BJ (cell line): ENCODE measurements around the gene NKX6-1. TPM values are rescaled to one million over a fixed set of nuclear protein-coding genes. Genes with fewer than 3 reads are reported as not detected.
A peak's percentile ranks its signal among the peaks of the same experiment; 100 is the strongest.

ENCODE experiments used
- CTCF ChIA-PET: fragments of 350-600 bp; formaldehyde crosslinking; extraction: SDS; loops from one replicate; lab custom pipeline; 2021; ENCODE audit warnings: antibody characterized with exemption, inconsistent platforms; lab: Yijun Ruan, JAX
- POLR2A ChIA-PET: fragments of 300-600 bp; sonication (Branson Sonifier 250); formaldehyde crosslinking; extraction: SDS; loops from one replicate; lab custom pipeline; 2021; ENCODE audit warnings: antibody characterized with exemption; lab: Charles Lee
- DNase-seq: peaks from one replicate; pipeline ENCODE4 v3.0.0-alpha.2; 2011; ENCODE audit warnings: low read depth
- H3K27me3 ChIP-seq: 2 replicates; pipeline ENCODE4 v1.6.0; 2011; ENCODE audit warnings: low read length; ENCODE audit not compliant: control insufficient read depth, insufficient read depth
- H3K36me3 ChIP-seq: 2 replicates; pipeline ENCODE4 v1.5.1; 2011; ENCODE audit warnings: low read length; ENCODE audit not compliant: control insufficient read depth, insufficient read depth
- H3K4me3 ChIP-seq: 2 replicates; pipeline ENCODE4 v1.5.1; 2011; ENCODE audit warnings: low read depth, mild to moderate bottlenecking, control low read depth, low read length
- CTCF ChIP-seq: IDR thresholded peaks from 2 replicates; pipeline ENCODE4 v1.5.1; 2011; ENCODE audit warnings: low read depth, mild to moderate bottlenecking, control low read depth, inconsistent platforms, low read length, moderate library complexity; ENCODE audit not compliant: insufficient read depth
- polyA plus RNA-seq: library from polyadenylated mRNA; depleted of rRNA; stranded (reverse); fragments of >200 nt; gene quantifications from 2 replicates; pipeline ENCODE4 v1.2.3, GENCODE V29; 2011

Gene NKX6-1
- polyA plus RNA-seq, 1 experiment = 0.02 TPM

- no peak for DNase-seq
- no peaks in the 10 kb centered on the region for H3K36me3 ChIP-seq
- no peaks in the 10 kb centered on the region for H3K27me3 ChIP-seq
- TF ChIP-seq CTCF = no peak
- POLR2A ChIA-PET = no interaction called here
- CTCF ChIA-PET = interaction anchor here (0.6 kb wide), 1 partner anchor 128 kb away, joined by 3 read pairs; no protein-coding TSS in a partner anchor
- H3K4me3 ChIP-seq = no peak overlapping the region
These were observed 31.5 kb downstream of the NKX6-1 start for GRCh38 chr4:84467601-84468000.

GRCh38 chr4:84459783-84460182 is 39.3 kb downstream of the NKX6-1 start:
- H3K27me3 ChIP-seq = peaks cover 2% of the 10 kb centered on the region; the same call in 1 of the 2 replicates
- no peak for DNase-seq
- POLR2A ChIA-PET = no interaction called here
- no peaks in the 10 kb centered on the region for H3K36me3 ChIP-seq
- CTCF ChIA-PET = no interaction called here
- no peak overlapping the region for H3K4me3 ChIP-seq
- TF ChIP-seq CTCF = no peak

GRCh38 chr4:84456157-84456556 is 42.9 kb downstream of the NKX6-1 start:
- no peak for DNase-seq
- no peak for TF ChIP-seq CTCF
- CTCF ChIA-PET = no interaction called here
- Histone ChIP-seq H3K27me3 (peaks cover 2% of the 10 kb centered on the region; the same call in 1 of the 2 replicates), H3K36me3 (no peaks in the 10 kb centered on the region), H3K4me3 (no peak overlapping the region)
- POLR2A ChIA-PET = no interaction called here

- TF ChIP-seq CTCF = no peak
- no peaks in the 10 kb centered on the region for H3K36me3 ChIP-seq
- no peak for DNase-seq
- peaks cover 2% of the 10 kb centered on the region; the same call in 1 of the 2 replicates for H3K27me3 ChIP-seq
- H3K4me3 ChIP-seq = no peak overlapping the region
- CTCF ChIA-PET = no interaction called here
- POLR2A ChIA-PET = no interaction called here
These were observed 43.4 kb downstream of the NKX6-1 start for GRCh38 chr4:84455697-84456096.

GRCh38 chr4:84451546-84451945 is 47.5 kb downstream of the NKX6-1 start:
- Histone ChIP-seq H3K27me3 (peaks cover 2% of the 10 kb centered on the region; the same call in 1 of the 2 replicates), H3K4me3 (no peak overlapping the region), H3K36me3 (no peaks in the 10 kb centered on the region)
- POLR2A ChIA-PET = no interaction called here
- no peak for DNase-seq
- peak; percentile 44 for TF ChIP-seq CTCF
- CTCF ChIA-PET = interaction anchor here (0.7 to 1.0 kb wide), 6 partner anchors 9 to 127 kb away, joined by 3 to 5 read pairs (median 3); no protein-coding TSS in a partner anchor
